Activated T-helper 1 cell treated with anti-CD3 and anti-CD28 coated beads, Interleukin-2, amount 50 U/mL, for 16 hours (primary cell): ENCODE data around the gene IGFL3.
"Not testable (repeated sequence)": the region's sequence is repeated elsewhere in the genome, so short reads cannot be mapped to it uniquely, and the experiment has no call there.

Source experiments
- DNase-seq, 2 donors: peaks; one replicate each; pipeline ENCODE4 v3.0.0-alpha.2; 2020; ENCODE audit warnings: low read depth in 1 of 2, low spot score in 1 of 2

Gene IGFL3

GRCh38 chr19:46124638-46125115 lies at the start of gene IGFL3:
Gene IGFL3 (minus strand): TSS chr19:46124688. CDS start chr19:46124649, 39 bp downstream.
- no peak for DNase-seq

DNA sequence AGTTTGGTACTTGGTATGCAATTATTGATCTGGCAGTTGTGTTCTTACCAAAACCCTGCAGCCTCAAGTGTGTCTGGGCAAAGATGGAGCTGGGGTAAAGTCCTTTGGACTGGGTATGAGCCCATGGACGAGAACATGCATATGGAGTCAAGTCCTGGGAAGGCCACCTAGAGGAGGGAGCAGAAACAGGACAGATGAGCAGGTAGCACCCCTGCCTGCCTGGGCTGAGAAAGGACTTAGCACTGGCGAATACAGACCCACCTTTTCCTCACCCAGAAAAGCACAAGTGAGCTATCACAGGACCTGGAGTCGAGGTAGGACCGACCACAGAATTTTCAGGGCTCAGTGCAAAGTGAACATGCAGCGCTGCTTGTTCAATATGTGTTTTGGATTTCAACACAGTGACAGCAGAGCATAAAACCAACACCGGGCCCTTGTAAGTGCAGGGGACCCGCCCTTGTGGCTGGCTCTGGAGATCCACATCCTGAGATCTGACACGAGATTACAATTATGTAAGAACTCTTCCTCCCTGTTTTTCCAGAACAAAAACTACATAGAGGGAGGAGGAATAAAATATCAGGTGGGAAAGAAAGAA lies 49.5 kb upstream of the IGFL3 start:
- no peak for DNase-seq

DNA sequence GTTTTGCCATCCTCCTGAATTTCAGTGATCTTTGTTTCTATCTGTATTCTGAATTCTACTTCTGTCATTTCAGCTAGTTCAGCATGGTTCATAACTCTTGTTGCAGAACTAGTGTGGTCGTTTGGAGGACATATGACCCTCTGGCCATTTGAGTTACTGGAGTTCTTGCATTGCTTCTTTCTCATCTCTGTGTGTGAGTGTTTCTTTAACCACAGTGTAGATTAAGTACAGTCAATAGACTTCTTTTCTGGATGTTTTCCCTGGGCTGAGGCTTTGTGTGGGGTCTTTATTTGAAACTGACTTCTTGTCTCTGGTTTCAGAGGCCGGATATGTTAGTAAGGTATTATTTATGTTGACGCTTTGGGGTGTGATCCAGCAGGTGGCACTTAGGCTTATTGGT lies 38.2 kb upstream of the IGFL3 start:
- DNase-seq: no peak

DNA sequence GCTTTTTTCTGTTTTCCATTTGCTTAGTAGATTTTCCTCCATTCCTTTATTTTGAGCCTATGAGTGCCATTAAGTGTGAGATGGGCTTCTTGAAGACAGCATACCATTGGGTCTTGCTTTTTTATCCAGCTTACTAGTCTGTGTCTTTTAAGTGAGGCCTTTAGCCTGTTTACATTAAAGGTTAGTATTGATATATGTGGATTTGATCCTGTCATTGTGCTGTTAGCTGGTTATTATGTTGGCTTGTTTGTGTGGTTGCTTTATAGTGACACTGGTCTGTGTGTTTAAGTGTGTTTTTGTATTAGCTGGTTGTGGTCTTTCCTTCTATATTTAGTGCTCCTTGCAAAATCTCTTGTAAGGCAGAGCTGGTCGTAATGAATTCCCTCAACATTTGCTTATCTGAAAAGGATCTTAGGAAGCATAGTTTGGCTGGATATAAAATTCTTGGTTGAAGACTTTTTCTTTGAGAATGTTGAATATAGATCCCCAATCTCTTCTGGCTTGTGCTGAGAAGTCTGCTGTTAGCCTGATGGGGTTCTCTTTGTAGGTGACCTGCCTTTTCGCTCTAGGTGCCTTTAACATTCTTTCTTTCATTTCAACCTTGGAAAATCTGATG lies 37.3 kb upstream of the IGFL3 start:
- DNase-seq: not testable (repeated sequence)

DNA sequence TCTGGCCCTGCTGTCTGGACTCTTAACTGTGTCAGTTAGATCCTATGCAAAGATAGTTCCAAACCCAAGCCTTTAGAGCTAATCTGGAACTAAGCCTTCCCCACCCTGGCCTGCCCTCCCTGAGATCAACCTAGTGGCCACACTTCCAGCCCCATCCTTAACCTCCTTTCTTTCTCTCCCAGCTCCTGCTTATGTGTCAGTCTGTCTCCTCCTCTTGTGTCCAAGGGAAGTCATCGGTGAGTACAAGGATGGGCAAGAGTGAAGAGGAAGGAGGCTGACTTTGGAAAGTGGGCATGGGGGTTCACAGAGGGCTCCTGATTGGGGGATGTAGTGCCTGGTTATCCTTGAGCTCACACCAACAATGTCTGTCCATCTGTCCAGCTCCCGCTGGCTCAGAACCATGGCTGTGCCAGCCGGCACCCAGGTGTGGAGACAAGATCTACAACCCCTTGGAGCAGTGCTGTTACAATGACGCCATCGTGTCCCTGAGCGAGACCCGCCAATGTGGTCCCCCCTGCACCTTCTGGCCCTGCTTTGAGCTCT lies 35.8 kb upstream of the IGFL3 start:
- DNase-seq: no peak

- DNase-seq: no peak
These were observed 35.1 kb upstream of the IGFL3 start for GRCh38 chr19:46159418-46160232.

DNA sequence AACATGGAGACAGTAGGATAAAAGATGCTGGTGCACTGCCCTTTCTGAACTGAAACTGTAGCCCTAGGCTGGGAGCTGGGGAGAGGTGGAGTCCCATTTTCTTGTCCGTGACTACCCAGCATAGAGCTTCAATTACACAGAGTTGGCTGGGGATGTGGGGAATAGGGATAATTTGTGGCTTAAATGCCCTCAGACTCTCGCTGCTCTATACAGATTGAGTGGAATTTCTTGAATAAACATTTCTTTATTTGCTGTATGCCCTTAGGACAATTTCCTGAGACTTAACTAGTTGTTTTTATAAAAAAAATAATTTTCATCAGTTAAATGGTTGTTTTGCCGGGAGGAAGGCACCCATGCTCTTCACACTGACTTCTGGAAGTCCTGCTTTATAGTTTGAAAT lies 30.7 kb upstream of the IGFL3 start:
- DNase-seq: no peak

GRCh38 chr19:46150606-46151005 lies 26.1 kb upstream of the IGFL3 start:
- no peak for DNase-seq

- no peak for DNase-seq
These were observed 23.4 kb upstream of the IGFL3 start, which contains the start of gene IGFL2 for GRCh38 chr19:46147791-46148288. Gene IGFL2 (plus strand): TSS chr19:46148238. CDS start chr19:46148279, 41 bp downstream.

- DNase-seq: no peak
These were observed 22.8 kb upstream of the IGFL3 start for GRCh38 chr19:46147166-46147740.

- no peak for DNase-seq
These were observed 20.3 kb upstream of the IGFL3 start for GRCh38 chr19:46144756-46145155.

- DNase-seq: no peak
These were observed 17.8 kb upstream of the IGFL3 start for GRCh38 chr19:46142294-46142693.

- DNase-seq: no peak
These were observed 16.9 kb upstream of the IGFL3 start for GRCh38 chr19:46141421-46141820.

DNA sequence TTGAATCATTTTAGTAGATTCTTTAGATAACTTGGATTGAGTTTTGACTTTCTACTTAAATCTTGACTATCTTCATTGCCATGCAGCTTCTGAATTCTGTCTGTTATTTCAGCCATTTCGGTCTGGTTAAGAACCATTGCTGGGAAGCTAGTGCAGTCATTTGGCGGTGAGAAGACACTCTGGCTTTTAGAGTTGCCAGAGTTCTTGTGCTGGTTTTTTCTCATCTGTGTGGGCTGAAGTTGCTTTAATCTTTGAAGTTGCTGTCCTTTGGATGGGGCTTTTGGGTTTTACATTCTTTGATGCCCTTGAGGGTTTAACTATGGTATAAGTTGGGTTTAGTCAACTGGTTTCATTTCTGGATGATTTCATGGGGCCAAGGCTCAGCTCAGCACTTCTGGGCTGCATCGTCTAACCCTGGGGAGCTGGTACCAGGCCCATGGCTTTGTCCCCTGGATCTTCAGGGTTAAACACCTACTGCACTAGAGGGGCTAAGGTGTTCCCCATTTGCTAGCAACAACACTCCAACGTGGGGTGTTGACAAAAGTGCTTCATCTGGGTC lies 13.5 kb upstream of the IGFL3 start:
- no peak for DNase-seq

GRCh38 chr19:46134527-46134926 lies 10.0 kb upstream of the IGFL3 start:
- no peak for DNase-seq

DNA sequence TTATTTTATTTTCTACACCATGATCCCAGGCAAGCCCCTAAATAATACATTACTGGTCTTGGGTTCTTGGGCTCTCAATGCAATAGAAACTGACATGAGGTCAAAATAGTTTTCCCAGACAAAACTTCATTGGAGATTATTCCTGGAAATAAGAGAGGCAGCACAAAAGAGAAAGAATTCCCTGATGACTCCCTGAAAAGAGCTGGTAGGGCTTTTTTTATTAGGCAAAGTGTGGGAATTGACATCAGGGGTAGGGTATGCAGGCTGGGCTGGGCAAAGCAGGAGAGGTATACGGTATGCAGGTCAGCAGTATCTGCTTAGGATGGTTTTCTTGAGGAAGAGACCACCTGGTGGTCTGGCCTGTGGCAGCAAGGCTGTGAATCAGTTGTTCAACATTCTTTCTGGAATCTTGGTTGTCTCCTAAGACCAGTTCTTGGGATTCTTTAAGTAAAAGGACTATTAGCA lies 9.3 kb upstream of the IGFL3 start:
- DNase-seq: no peak

DNA sequence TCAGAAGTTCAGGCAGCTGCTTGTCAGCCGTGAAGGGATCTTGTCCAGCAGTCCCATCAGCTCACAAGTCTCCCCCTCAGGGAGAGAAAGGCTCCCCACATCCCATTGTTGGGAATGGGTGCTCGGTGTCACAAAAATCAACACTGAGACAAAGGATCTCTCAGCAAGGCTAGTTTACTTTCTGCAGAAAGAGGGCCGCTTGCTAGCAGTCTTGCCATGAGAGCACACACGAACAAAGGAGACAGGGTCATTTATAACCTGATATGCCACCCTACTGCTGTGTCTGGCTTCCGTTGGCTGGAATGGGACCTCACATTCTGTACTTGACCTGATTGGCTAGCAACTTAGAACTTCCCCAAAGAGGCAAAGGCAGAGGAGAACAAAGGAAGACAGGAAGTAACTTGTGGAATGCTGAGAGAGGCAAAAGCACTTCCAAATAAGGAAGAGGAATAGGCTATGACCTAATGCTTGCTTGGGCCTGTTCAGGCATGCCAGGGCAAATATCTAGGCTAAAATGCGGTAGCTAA lies 8.7 kb upstream of the IGFL3 start:
- no peak for DNase-seq

DNA sequence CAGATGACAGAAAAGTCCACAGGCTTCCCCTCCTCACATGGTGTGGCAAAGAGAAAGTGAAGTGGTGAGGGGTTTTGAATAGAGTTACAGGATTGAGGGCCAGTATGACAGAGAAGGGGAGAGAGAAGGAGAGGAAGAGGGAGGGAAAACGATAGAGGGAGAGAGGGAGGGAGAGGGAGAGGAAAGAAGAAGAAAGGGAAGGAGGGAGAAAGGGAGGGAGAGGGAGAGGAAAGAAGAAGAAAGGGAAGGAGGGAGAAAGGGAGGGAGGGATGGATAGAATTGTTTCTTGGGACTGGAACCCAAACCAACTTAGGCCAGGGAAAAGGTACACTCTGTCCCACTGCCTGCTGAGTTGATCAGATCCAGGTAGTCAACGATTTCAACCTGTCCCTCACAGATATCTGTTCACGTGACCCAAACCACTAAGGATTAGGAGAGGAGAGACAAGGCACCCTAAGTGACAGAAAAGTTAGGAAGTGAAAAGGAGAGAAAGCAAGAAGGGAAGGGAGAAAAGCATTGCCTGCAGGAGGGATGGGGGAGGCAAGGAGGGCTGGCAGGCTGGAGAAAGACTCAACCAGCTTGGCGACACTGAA lies 8.1 kb upstream of the IGFL3 start:
- no peak for DNase-seq

- DNase-seq: no peak
These were observed 7.1 kb upstream of the IGFL3 start for GRCh38 chr19:46131485-46132143.
